Loucy (cell line): Measurements from ENCODE around the gene USP4.

Experiments
- H2AFZ ChIP-seq: fragments of 200-600 bp; sonication (generic); 2 replicates; pipeline ENCODE4 v1.6.0; 2016; ENCODE audit warnings: antibody characterized with exemption, mild to moderate bottlenecking, low read length, moderate library complexity
- H3F3A ChIP-seq: fragments of 200-600 bp; 2 replicates; pipeline ENCODE4 v1.6.0; 2016; ENCODE audit warnings: antibody characterized with exemption, low read depth, mild to moderate bottlenecking
- H3K27me3 ChIP-seq: fragments of 200-600 bp; sonication (generic); 2 replicates; pipeline ENCODE4 v1.6.1; 2014; ENCODE audit warnings: low read length, mild to moderate bottlenecking; ENCODE audit not compliant: insufficient read depth, poor library complexity, severe bottlenecking
- H3K36me3 ChIP-seq: fragments of 200-600 bp; sonication (generic); 2 replicates; pipeline ENCODE4 v1.6.1; 2016; ENCODE audit warnings: low read length; ENCODE audit not compliant: insufficient read depth
- H3K4me1 ChIP-seq: fragments of 200-600 bp; sonication (generic); 2 replicates; pipeline ENCODE4 v1.5.1; 2014; ENCODE audit warnings: low read length, mild to moderate bottlenecking; ENCODE audit not compliant: insufficient read depth, poor library complexity, severe bottlenecking
- H3K4me2 ChIP-seq: fragments of 200-600 bp; sonication (generic); 2 replicates; pipeline ENCODE4 v1.6.0; 2014; ENCODE audit warnings: antibody characterized with exemption, low read length, low read depth, mild to moderate bottlenecking; ENCODE audit not compliant: poor library complexity, severe bottlenecking
- H3K4me3 ChIP-seq: fragments of 200-600 bp; sonication (generic); 2 replicates; pipeline ENCODE4 v1.5.1; 2014; ENCODE audit warnings: low read length, mild to moderate bottlenecking, mixed read lengths; ENCODE audit not compliant: poor library complexity, severe bottlenecking
- H3K79me2 ChIP-seq: fragments of 200-600 bp; sonication (generic); 2 replicates; pipeline ENCODE4 v1.6.1; 2014; ENCODE audit warnings: low read length; ENCODE audit not compliant: insufficient read depth
- H3K9ac ChIP-seq: fragments of 200-600 bp; sonication (generic); 2 replicates; pipeline ENCODE4 v1.6.0; 2014; ENCODE audit warnings: mild to moderate bottlenecking, low read depth, low read length, moderate library complexity; ENCODE audit not compliant: poor library complexity, severe bottlenecking
- H3K9me2 ChIP-seq: fragments of 200-600 bp; sonication (generic); replicated peaks from 2 replicates; pipeline ENCODE4 v1.6.1; 2016; ENCODE audit warnings: low read depth, low read length, mixed read lengths
- H3K9me3 ChIP-seq: fragments of 200-600 bp; sonication (generic); 2 replicates; pipeline ENCODE4 v1.6.1; 2014; ENCODE audit warnings: mild to moderate bottlenecking, antibody characterized with exemption, low read length, low read depth; ENCODE audit not compliant: insufficient read depth
- H4K20me1 ChIP-seq: fragments of 200-600 bp; sonication (generic); 2 replicates; pipeline ENCODE4 v1.6.0; 2014; ENCODE audit warnings: antibody characterized with exemption, low read length, mild to moderate bottlenecking; ENCODE audit not compliant: insufficient read depth, poor library complexity, severe bottlenecking
- CTCF ChIP-seq: fragments of 200-600 bp; sonication (generic); conservative IDR thresholded peaks from 2 replicates; pipeline ENCODE4 v1.5.1; 2014; ENCODE audit warnings: mild to moderate bottlenecking, antibody characterized with exemption, low read length
- EZH2phosphoT487 ChIP-seq: fragments of 200-600 bp; IDR thresholded peaks from 2 replicates; pipeline ENCODE4 v1.6.1; 2018; ENCODE audit warnings: antibody characterized with exemption, mild to moderate bottlenecking, moderate library complexity, borderline replicate concordance

Gene USP4

DNA sequence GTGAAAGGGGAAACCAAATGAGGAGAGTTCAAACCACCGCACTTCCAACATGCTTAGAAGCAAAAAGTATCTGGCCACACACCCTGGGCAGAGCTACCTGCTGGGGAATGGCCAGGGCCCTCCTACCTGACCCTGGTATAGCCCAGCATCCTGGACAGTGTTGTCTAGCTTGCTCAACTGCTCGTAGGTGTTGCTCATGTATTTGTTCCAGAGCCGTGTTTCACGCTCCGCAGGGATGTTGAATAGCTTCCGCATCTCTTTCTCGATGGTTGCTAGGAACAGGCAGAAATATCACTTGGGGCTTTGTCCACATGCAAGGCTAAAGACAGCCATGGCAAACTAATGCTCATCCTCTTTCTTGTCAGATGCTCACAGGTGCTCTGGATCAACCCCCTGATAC lies 15.1 kb downstream of the USP4 start:
- Histone ChIP-seq H3K9me3 (no peaks in the 10 kb centered on the region), H3K9ac (no peak overlapping the region), H3K4me2 (no peak overlapping the region), H3K36me3 (peaks cover 77% of the 10 kb centered on the region; the same call in 1 of the 2 replicates), H2AFZ (no peak overlapping the region), H3K4me1 (no peaks in the 10 kb centered on the region), H3F3A (no peaks in the 10 kb centered on the region), H3K4me3 (no peak overlapping the region), H4K20me1 (no peaks in the 10 kb centered on the region), H3K79me2 (no peaks in the 10 kb centered on the region; the same call in 1 of the 2 replicates), H3K9me2 (no peaks in the 10 kb centered on the region), H3K27me3 (no peaks in the 10 kb centered on the region)
- TF ChIP-seq CTCF: no peak
- TF ChIP-seq EZH2phosphoT487: no peak

- Histone ChIP-seq H3K79me2 (no peaks in the 10 kb centered on the region; the same call in 1 of the 2 replicates), H3K4me1 (no peaks in the 10 kb centered on the region), H4K20me1 (no peaks in the 10 kb centered on the region), H3K4me2 (no peak overlapping the region), H3K27me3 (no peaks in the 10 kb centered on the region), H3F3A (no peaks in the 10 kb centered on the region), H3K4me3 (no peak overlapping the region), H2AFZ (no peak overlapping the region), H3K9ac (no peak overlapping the region), H3K9me2 (no peaks in the 10 kb centered on the region), H3K9me3 (no peaks in the 10 kb centered on the region), H3K36me3 (peaks cover 52% of the 10 kb centered on the region; the same call in 1 of the 2 replicates)
- TF ChIP-seq EZH2phosphoT487 (no peak), CTCF (no peak)
Observed at GRCh38 chr3:49316696-49317457, 23.0 kb downstream of the USP4 start.

DNA sequence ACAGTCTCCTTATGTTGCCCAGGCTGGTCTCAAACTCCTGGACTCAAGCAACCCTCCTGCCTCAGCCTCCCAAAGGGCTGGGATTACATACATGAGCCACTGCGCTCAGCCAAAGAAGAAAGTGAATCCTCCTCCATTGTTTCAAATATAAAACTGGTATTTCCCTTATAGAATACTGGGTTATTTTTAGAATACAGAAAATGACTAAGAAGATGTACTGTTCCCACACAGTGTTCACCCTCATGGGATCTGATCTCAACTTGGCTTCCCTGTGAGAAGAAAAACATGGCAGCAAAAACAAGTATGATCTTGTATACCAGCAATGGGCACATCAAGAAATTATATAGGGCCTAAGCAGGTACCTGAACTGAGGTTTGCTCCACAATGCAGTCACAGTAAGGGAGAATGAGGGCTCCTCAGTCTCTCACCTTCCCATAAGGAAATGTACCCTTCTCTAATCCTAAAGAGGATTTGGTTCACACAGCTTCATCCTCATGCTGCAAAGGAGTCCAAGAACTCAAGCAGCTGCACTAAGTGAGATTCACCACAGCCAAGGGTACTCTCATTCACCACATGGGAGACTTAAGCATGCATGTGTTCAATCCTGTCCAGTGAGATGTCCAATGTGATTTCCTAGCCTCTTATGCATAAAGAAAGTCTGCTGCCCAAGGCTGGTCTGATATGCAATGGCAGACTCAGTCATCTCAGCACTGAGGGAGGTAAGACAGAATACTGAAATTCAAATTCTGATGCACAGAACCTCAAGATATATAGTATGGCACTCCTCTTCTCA lies 25.8 kb downstream of the USP4 start:
- no peaks in the 10 kb centered on the region for H3K9me3 ChIP-seq
- no peaks in the 10 kb centered on the region for H3K27me3 ChIP-seq
- H3K9ac ChIP-seq: no peak overlapping the region
- no peaks in the 10 kb centered on the region for H4K20me1 ChIP-seq
- H3K79me2 ChIP-seq: no peaks in the 10 kb centered on the region
- no peak for TF ChIP-seq EZH2phosphoT487
- TF ChIP-seq CTCF: no peak
- no peaks in the 10 kb centered on the region for H3K9me2 ChIP-seq
- no peak overlapping the region for H3K4me3 ChIP-seq
- no peaks in the 10 kb centered on the region for H3F3A ChIP-seq
- peaks cover 42% of the 10 kb centered on the region; the same call in 1 of the 2 replicates for H3K36me3 ChIP-seq
- no peak overlapping the region for H3K4me2 ChIP-seq
- no peak overlapping the region for H2AFZ ChIP-seq
- no peaks in the 10 kb centered on the region for H3K4me1 ChIP-seq
